K562 treated with DMSO at 1 percent for 48 hours (cell line): ENCODE results near the gene APOA5. TPM values are rescaled to one million over a fixed set of nuclear protein-coding genes. Genes with fewer than 3 reads are reported as not detected.

Experiments used
- total RNA-seq: library from RNA; unstranded; fragments of 300-600 nt; gene quantifications from 2 replicates; pipeline ENCODE4 v1.2.3, GENCODE V29; 2022; ENCODE audit warnings: low replicate concordance; ENCODE audit errors: extremely low read depth

APOA5 gene
- total RNA-seq: not detected in 2 replicates

GRCh38 chr11:116791813-116792143, at the start of gene APOA5:
Gene APOA5 (minus strand): TSS chr11:116791879. CDS start chr11:116791860, 19 bp downstream.

DNA sequence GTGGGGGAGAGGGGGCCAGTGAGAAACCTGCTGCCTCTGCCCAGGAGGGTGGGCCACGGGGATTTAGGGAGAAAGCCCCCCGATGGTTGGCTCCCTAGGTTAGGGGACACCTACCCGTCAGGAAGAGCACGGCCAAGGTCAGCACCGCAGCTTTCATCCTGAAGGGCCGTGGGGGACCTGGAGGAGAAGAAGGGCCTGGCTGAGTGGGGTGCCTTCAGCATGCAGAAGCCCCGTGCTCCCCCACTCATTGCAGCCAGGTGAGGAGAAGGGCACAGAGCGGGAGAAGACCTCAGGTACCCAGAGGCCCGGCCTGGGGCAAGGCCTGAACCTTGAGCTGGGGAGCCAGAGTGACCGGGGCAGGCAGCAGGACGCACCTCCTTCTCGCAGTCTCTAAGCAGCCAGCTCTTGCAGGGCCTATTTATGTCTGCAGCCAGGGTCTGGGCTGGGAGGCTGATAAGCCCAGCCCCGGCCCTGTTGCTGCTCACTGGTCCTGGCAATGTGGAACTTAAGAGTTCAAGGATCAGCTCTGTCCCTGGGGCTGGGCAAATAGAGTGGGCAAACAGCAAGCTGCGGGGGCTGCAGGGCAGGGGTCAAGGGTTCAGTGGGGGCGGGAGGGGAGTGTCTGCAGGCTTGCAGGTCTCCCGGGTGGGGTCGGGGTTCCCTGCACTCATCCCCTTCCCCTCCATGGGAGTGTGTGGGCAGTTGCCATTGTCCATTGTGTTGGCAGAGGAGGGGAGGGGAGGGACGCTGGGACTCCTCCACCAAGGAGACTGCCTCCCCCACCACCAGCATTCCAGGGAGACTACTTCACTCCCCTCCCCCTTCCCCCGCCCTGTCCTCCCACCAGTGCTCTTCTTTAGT, 45.8 kb upstream of the APOA5 start, which contains the start of gene APOA1:
Gene APOA1 (minus strand): TSS at position 392 of the 861 bp plus-strand sequence. CDS start 235 bp downstream, at position 157.

GRCh38 chr11:116829525-116830183, 38.0 kb upstream of the APOA5 start, which contains the start of gene APOC3:
Gene APOC3 (plus strand): TSS chr11:116829907. CDS start chr11:116830583, 676 bp downstream.

DNA sequence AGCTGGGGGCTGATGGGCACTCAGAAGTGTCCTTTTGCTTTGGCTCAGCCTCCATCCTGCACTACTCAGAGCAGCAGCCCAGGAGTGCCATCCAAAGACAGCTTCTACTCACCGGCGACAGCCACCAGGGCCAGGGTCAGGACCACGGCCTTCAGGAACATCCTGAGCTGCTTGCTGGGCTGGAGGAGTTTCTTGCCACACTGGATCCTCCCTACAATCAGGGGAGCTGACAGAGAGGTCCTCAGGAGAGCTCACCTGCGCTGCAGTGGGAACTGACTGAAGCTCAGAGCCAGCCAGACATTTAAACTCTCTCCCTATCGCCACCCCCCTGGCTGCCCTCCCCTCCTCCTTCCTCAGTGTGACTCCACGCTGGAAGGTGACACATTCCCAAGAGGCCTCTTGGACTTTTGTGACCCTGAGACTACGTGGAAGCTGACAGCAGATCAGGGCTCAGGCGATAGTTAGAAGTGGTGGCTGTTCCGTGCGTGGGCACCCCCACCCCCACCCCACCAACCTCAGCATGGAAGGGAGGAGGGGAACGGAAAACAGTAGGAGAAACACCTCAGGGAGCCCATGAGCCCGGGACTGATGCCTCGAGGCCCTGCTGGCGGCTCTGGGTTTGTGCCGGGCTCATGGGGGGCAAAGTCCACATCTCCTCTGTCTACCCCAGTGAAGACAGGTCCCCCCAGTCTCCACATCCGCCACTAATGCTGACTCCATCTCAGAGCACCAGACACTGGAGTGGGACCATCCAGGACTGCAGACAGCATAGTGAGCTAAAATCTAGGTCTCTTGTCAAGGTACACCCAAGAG, 31.6 kb upstream of the APOA5 start, which contains the start of gene APOA4:
Gene APOA4 (minus strand): TSS at position 274 of the 813 bp plus-strand sequence. CDS start 113 bp downstream, at position 161.

GRCh38 chr11:116787786-116788486, 3.7 kb downstream of the APOA5 start, which contains the start of gene ZPR1:
Gene ZPR1 (minus strand): TSS chr11:116788023. CDS start chr11:116787990, 33 bp downstream.

DNA sequence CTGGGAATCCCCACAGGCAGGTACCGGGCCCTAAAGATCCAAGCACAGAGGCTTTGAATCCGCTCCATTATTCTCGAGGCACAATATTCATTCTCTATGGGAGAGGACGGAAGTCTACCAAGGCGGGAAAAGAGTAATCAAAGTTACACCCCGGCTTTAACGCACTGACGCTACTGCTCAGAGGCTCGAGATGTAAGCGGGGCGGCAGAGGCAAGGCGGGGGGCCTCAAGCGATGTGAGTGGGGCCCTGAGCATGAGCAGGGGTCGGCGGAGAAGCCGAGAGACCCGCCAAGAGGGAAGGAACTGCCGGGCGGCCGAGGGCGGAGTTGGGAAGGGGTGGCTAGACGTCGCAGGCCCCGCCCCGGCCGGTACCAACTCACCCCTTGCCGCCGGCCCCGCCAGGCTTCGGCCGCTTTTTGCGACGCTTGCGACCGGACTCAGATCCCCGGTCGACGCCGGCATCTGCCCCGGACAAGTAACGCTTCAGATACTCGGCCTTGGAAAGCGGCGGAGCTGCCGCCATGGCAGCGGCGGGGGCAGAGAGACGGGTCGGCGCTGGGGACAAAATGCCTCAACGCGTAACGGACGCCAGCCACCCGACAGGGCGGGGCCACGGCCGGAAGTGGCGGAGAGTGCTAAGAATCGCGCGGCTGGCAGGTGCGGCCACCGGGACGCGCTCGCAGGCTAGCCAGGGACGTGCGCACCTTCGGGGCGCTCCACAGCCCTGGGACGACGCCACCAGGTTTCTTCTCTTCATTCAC, 19.1 kb downstream of the APOA5 start, which contains the start of gene BUD13:
Gene BUD13 (minus strand): TSS at position 545 of the 760 bp plus-strand sequence. CDS start 23 bp downstream, at position 522.

Other genes starting within 250 kb of the APOA5 start
- gene BUD13, start 18.9 kb downstream of the APOA5 start, total RNA-seq: not detected in 2 replicates
- not detected in 2 replicates for gene ZPR1, start 3.9 kb downstream of the APOA5 start, total RNA-seq
- gene APOA4, start 31.4 kb upstream of the APOA5 start, total RNA-seq: not detected in 2 replicates
- gene APOC3, start 38.0 kb upstream of the APOA5 start, total RNA-seq: not detected in 2 replicates
- gene APOA1, start 45.7 kb upstream of the APOA5 start, total RNA-seq: not detected in 2 replicates